Astrocyte of the spinal cord (primary cell): Measurements from ENCODE around the gene KLHL29.

Source experiments
- DNase-seq: peaks from one replicate; pipeline ENCODE4 v3.0.0; 2011; ENCODE audit warnings: low read depth, low spot score
- H3K4me3 ChIP-seq: 2 replicates; pipeline ENCODE4 v1.5.1; 2011; ENCODE audit warnings: low read depth, mild to moderate bottlenecking, low read length, moderate library complexity
- in situ Hi-C: cut with HindIII; loops from 2 replicates; pipeline ENCODE4 v1.10.0; 2017; ENCODE audit warnings: low sequenced_read_pairs
- TF ChIP-seq, protein P1 (sequence below): IDR thresholded peaks from 2 replicates; pipeline ENCODE4 v1.5.1; 2012; ENCODE audit warnings: low read depth, mild to moderate bottlenecking, low read length, inconsistent platforms

Gene KLHL29

DNA sequence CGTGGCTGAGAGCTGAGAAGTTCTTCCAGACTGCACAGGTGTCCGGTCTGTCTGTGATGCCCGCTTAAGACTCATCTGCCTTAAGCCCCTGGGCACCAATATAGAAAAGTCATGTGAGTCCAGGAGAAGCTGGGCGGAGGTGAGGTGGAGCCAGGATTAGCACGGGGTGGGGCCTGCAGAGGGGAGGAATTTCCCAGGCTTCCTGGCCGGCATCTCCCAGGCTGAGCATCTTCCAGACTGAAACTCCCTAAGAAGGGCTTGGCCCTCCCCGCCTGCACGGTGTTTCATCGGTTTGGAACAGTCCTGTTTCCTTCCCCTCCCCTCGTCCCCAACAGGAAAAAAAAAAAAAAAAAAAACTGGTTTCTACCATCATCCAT is 271.6 kb downstream of the KLHL29 start:
- in situ Hi-C loops: no loop called here
- no peak overlapping the region for H3K4me3 ChIP-seq
- TF ChIP-seq, protein P1, sequence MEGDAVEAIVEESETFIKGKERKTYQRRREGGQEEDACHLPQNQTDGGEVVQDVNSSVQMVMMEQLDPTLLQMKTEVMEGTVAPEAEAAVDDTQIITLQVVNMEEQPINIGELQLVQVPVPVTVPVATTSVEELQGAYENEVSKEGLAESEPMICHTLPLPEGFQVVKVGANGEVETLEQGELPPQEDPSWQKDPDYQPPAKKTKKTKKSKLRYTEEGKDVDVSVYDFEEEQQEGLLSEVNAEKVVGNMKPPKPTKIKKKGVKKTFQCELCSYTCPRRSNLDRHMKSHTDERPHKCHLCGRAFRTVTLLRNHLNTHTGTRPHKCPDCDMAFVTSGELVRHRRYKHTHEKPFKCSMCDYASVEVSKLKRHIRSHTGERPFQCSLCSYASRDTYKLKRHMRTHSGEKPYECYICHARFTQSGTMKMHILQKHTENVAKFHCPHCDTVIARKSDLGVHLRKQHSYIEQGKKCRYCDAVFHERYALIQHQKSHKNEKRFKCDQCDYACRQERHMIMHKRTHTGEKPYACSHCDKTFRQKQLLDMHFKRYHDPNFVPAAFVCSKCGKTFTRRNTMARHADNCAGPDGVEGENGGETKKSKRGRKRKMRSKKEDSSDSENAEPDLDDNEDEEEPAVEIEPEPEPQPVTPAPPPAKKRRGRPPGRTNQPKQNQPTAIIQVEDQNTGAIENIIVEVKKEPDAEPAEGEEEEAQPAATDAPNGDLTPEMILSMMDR: no peak
- no peak for DNase-seq

GRCh38 chr2:23657371-23657770 is 272.4 kb downstream of the KLHL29 start:
- in situ Hi-C loops: no loop called here
- no peak overlapping the region for H3K4me3 ChIP-seq
- TF ChIP-seq, protein P1: no peak
- no peak for DNase-seq

GRCh38 chr2:23657934-23658333 is 273.0 kb downstream of the KLHL29 start:
- no peak for DNase-seq
- TF ChIP-seq, protein P1: no peak
- in situ Hi-C loops: no loop called here
- no peak overlapping the region for H3K4me3 ChIP-seq

DNA sequence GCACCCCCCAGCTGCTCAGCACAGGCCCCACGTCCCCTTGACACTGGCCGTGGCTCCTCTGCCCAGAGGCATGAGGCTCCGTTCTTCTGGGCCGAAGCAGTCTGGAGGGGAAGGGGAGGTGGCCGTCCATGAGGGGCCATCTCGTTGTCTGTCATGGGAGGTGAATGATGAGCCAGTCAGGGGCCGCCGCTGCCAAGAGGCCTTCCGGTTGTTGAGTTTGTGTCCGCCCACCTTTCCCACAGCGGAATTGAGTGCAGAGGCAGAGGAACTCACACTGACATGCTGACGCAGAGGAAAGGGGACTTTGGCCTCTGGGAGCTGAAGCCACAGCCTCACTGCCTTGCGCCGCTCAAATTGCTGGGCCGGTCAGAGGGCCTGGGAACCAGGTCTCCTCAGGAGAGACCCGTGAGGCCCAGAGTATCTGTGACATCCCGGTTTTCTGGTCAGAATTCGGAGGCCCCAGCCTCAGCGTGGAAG is 273.5 kb downstream of the KLHL29 start:
- DNase-seq: no peak
- in situ Hi-C loops: no loop called here
- TF ChIP-seq, protein P1: no peak
- no peak overlapping the region for H3K4me3 ChIP-seq

DNA sequence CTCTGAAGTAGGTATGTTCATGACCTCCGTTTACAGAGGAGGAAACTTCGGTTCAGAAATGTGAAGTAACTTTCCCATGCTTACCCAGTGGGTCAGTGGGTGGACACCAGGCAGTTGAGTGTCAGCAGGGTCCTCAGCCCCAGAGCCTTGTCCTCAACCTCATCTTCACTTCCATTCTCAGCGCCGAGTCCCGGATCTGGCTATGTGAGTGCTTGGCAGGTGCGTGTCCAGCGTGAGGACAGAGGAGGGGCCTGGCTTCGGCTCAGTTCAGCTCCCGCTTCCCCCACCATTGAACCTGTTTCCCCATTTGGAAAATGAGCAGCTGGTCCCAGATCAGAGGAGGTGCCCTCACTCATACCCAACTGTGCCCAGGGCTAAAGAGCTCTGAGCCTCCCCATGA is 274.3 kb downstream of the KLHL29 start:
- TF ChIP-seq, protein P1: no peak
- in situ Hi-C loops: no loop called here
- no peak overlapping the region for H3K4me3 ChIP-seq
- DNase-seq: no peak

DNA sequence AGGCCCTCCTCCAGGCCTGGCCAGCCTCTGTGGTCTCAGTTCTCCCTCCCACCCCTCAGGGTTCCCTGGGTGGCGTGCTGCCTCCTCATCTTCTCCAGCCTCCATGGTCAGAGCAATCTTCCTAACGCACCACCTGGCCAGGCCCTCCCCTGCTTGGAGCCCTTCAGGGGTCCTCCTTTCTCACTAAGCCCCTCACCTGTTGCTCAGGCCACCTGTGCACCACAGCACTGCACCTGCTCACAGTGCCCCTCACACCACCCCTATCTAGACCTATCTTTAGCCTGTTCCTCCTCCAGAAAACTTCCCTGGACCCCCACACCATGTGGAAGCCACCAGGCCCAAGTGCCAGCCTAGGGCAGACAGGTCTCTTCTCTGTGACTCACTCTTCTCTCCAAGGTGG is 274.8 kb downstream of the KLHL29 start:
- H3K4me3 ChIP-seq: no peak overlapping the region
- TF ChIP-seq, protein P1: no peak
- no peak for DNase-seq
- in situ Hi-C loops: no loop called here

DNA sequence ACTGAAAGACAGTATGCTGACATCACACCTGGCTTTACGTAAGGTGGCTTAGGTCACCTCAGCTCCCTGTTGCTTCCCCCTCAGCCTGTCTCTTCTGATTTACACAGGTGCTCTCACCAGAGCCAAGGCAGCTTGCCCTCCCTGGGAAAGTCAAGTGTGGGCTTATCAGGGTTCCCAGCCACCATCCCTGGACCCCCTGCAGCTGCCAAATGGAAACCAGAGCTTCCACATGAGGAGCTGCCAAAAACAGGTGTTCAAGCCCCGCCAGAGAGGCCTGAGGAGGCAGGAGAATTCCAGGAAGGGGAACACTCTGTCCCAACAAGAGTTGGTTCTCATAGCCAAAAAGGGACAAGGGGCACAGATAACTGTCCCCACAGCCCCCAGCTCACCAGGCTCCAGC is 275.3 kb downstream of the KLHL29 start:
- no peak overlapping the region for H3K4me3 ChIP-seq
- DNase-seq: no peak
- in situ Hi-C loops: no loop called here
- TF ChIP-seq, protein P1: no peak
